Keratinocyte (primary cell): ENCODE results near the gene NMNAT2. TPM values are rescaled to one million over a fixed set of nuclear protein-coding genes. Genes with fewer than 3 reads are reported as not detected.
"Not testable (repeated sequence)": the region's sequence is repeated elsewhere in the genome, so short reads cannot be mapped to it uniquely, and the experiment has no call there.

Experiments
- DNase-seq: peaks from one replicate; pipeline ENCODE4 v3.0.0-alpha.2; 2011; ENCODE audit warnings: low read depth, missing footprints, low spot score
- FAIRE-seq: peaks from 2 replicates; lab custom pipeline; 2011; peaks lifted over from hg19 to GRCh38; lab: Jason Lieb, UNC
- H2AFZ ChIP-seq: 2 replicates; pipeline ENCODE4 v1.6.0; 2012; ENCODE audit warnings: low read length, control low read depth, inconsistent platforms; ENCODE audit not compliant: control insufficient read depth
- H3K27ac ChIP-seq: 2 replicates; pipeline ENCODE4 v1.5.1; 2011; ENCODE audit warnings: low read length; ENCODE audit not compliant: control insufficient read depth, insufficient read depth
- H3K27me3 ChIP-seq: 3 replicates; pipeline ENCODE4 v1.6.0; 2011; ENCODE audit warnings: low read length; ENCODE audit not compliant: control insufficient read depth, insufficient read depth; ENCODE audit errors: extremely low read depth
- H3K36me3 ChIP-seq, 2 experiments: 2 replicates in 1 of 2; 3 replicates in 1 of 2; pipeline ENCODE4 v1.5.1; 2011; ENCODE audit warnings: low read length in 2 of 2, mild to moderate bottlenecking in 1 of 2; ENCODE audit not compliant: control insufficient read depth in 2 of 2, insufficient read depth in 2 of 2; ENCODE audit errors: extremely low read depth in 1 of 2
- H3K4me1 ChIP-seq: 3 replicates; pipeline ENCODE4 v1.5.1; 2011; ENCODE audit warnings: low read length; ENCODE audit not compliant: control insufficient read depth, insufficient read depth; ENCODE audit errors: extremely low read depth
- H3K4me2 ChIP-seq: 3 replicates; pipeline ENCODE4 v1.6.0; 2011; ENCODE audit warnings: low read depth, low read length; ENCODE audit not compliant: control insufficient read depth, insufficient read depth; ENCODE audit errors: extremely low read depth
- H3K4me3 ChIP-seq, 3 experiments: fragments of 200-600 bp in 1 of 3; sonication (generic) in 1 of 3; 2 replicates in 2 of 3; 3 replicates in 1 of 3; pipeline ENCODE4 v1.5.1; 2011 to 2016; ENCODE audit warnings: low read length in 3 of 3, mild to moderate bottlenecking in 3 of 3, control low read depth in 2 of 3, inconsistent platforms in 1 of 3, low read depth in 1 of 3, mixed read lengths in 1 of 3, mixed run types in 1 of 3, moderate library complexity in 1 of 3; ENCODE audit not compliant: control insufficient read depth in 2 of 3, insufficient read depth in 2 of 3; ENCODE audit errors: extremely low read depth in 1 of 3
- H3K79me2 ChIP-seq: 2 replicates; pipeline ENCODE4 v1.6.0; 2012; ENCODE audit warnings: low read length; ENCODE audit not compliant: control insufficient read depth, insufficient read depth
- H3K9ac ChIP-seq: 3 replicates; pipeline ENCODE4 v1.6.0; 2011; ENCODE audit warnings: low read length; ENCODE audit not compliant: control insufficient read depth, insufficient read depth; ENCODE audit errors: extremely low read depth
- H3K9me1 ChIP-seq: 3 replicates; pipeline ENCODE4 v1.6.0; 2011; ENCODE audit warnings: low read length; ENCODE audit not compliant: control insufficient read depth, insufficient read depth; ENCODE audit errors: extremely low read depth
- H3K9me3 ChIP-seq: 2 replicates; pipeline ENCODE4 v1.5.1; 2012; ENCODE audit warnings: low read depth, low read length; ENCODE audit not compliant: control insufficient read depth
- H4K20me1 ChIP-seq: 3 replicates; pipeline ENCODE4 v1.6.0; 2011; ENCODE audit warnings: low read length; ENCODE audit not compliant: control insufficient read depth, insufficient read depth; ENCODE audit errors: extremely low read depth
- EZH2 ChIP-seq: IDR thresholded peaks from one replicate; pipeline ENCODE4 v1.6.1; 2012; ENCODE audit warnings: inconsistent platforms, mild to moderate bottlenecking, low read length, moderate library complexity
- dilution Hi-C: fragments of 300-500 bp; cut with MboI; formaldehyde crosslinking; loops from one replicate; pipeline ENCODE4 v1.7.0; 2020; ENCODE audit warnings: low sequenced_read_pairs; ENCODE audit not compliant: extremely low pct_ligation_motif_present
- polyA plus RNA-seq, 5 experiments: library from polyadenylated mRNA; depleted of rRNA in 3 of 5; stranded (reverse) in 3 of 5; stranded (forward) in 1 of 5; unstranded in 1 of 5; fragments of >200 nt; gene quantifications; 1 replicate in 1 of 5; 2 replicates in 3 of 5; 3 replicates in 1 of 5; pipeline versions ENCODE4 v1.2.1 to v1.2.3, GENCODE V29; 2011 to 2012; ENCODE audit warnings: missing spikeins in 2 of 5, low read depth in 1 of 5, low replicate concordance in 1 of 5
- TF ChIP-seq, protein P1 (sequence below), 3 experiments: IDR thresholded peaks in 1 of 3; conservative IDR thresholded peaks in 1 of 3; optimal IDR thresholded peaks in 1 of 3; 2 replicates in 2 of 3; 3 replicates in 1 of 3; pipeline versions ENCODE3 to v1.5.1; 2011; ENCODE audit warnings: low read length in 3 of 3, mild to moderate bottlenecking in 3 of 3, moderate library complexity in 2 of 3, control low read depth in 1 of 3, inconsistent platforms in 1 of 3; ENCODE audit not compliant: insufficient read depth in 2 of 3; ENCODE audit errors: extremely low read depth in 1 of 3

The NMNAT2 gene
- polyA plus RNA-seq, 1 donor (not counting 4 experiments of a cell fraction or from before 2014, with no cell fraction given) = 0.72 TPM

DNA sequence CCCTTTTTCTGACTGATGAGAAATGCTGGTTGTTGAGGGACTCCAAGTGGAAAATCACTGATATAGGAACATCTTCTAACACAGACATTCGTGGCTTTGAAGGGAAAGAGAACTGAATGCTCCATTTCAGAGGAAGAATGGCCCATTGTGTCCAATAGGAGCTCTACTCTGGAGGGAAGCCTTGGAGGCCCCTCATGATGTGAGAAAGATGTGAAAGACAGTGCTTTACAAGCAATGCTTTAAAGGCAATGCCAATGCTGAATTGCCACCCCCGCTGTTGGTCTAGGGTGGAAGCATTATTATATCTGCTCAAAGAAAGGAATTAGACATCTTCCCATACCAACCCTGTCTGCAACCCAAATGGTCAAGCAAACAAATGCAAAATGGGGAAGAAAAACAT is 13.7 kb downstream of the NMNAT2 start:
- no peak for DNase-seq
- no peaks in the 10 kb centered on the region for H3K9me1 ChIP-seq
- no peaks in the 10 kb centered on the region for H3K27me3 ChIP-seq
- no peak for FAIRE-seq
- no peaks in the 10 kb centered on the region for H3K9me3 ChIP-seq
- no peak overlapping the region for H3K4me2 ChIP-seq
- H4K20me1 ChIP-seq = no peaks in the 10 kb centered on the region
- TF ChIP-seq, protein P1, sequence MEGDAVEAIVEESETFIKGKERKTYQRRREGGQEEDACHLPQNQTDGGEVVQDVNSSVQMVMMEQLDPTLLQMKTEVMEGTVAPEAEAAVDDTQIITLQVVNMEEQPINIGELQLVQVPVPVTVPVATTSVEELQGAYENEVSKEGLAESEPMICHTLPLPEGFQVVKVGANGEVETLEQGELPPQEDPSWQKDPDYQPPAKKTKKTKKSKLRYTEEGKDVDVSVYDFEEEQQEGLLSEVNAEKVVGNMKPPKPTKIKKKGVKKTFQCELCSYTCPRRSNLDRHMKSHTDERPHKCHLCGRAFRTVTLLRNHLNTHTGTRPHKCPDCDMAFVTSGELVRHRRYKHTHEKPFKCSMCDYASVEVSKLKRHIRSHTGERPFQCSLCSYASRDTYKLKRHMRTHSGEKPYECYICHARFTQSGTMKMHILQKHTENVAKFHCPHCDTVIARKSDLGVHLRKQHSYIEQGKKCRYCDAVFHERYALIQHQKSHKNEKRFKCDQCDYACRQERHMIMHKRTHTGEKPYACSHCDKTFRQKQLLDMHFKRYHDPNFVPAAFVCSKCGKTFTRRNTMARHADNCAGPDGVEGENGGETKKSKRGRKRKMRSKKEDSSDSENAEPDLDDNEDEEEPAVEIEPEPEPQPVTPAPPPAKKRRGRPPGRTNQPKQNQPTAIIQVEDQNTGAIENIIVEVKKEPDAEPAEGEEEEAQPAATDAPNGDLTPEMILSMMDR (optimal IDR thresholded peaks at IDR 0.05 in 1 of 3, IDR thresholded peaks at IDR 0.05 in 1 of 3, conservative IDR thresholded peaks at IDR 0.05 in 1 of 3; ENCODE audit: extremely low read depth in 1 of 3, insufficient read depth in 2 of 3, low read length in 3 of 3) = no peak
- TF ChIP-seq EZH2 = no peak
- dilution Hi-C loops = no loop called here
- no peaks in the 10 kb centered on the region for H3K79me2 ChIP-seq
- no peak overlapping the region for H3K4me3 ChIP-seq
- no peak overlapping the region for H3K27ac ChIP-seq
- no peaks in the 10 kb centered on the region for H3K36me3 ChIP-seq
- no peaks in the 10 kb centered on the region for H3K4me1 ChIP-seq
- no peak overlapping the region for H2AFZ ChIP-seq
- no peak overlapping the region for H3K9ac ChIP-seq

DNA sequence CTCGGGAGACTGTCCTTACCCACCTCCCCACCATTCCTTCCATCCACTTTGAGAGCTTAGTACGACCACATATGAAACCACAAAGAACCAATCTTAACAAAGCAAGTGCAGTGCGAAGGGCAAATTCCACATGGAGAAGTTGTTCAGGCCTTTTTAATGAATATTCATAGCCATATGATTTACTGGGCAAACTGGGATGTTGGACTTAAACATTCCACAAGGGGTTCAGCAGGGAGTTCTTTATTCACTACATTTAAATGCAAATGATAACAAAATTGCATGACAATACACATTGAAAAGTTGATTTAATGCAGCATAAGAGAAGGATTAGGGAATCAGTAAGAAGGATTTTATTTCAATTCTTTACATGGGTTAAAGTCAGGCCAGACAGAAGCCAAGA is 14.7 kb downstream of the NMNAT2 start:
- Histone ChIP-seq H4K20me1 (no peaks in the 10 kb centered on the region), H3K9me3 (no peaks in the 10 kb centered on the region), H3K4me2 (no peak overlapping the region), H3K4me3 (no peak overlapping the region), H3K27ac (no peak overlapping the region), H3K79me2 (no peaks in the 10 kb centered on the region), H2AFZ (no peak overlapping the region), H3K4me1 (no peaks in the 10 kb centered on the region), H3K36me3 (no peaks in the 10 kb centered on the region), H3K27me3 (no peaks in the 10 kb centered on the region), H3K9ac (no peak overlapping the region), H3K9me1 (no peaks in the 10 kb centered on the region)
- dilution Hi-C loops = no loop called here
- no peak for DNase-seq
- FAIRE-seq = no peak
- TF ChIP-seq EZH2 = no peak
- TF ChIP-seq, protein P1 (optimal IDR thresholded peaks at IDR 0.05 in 1 of 3, IDR thresholded peaks at IDR 0.05 in 1 of 3, conservative IDR thresholded peaks at IDR 0.05 in 1 of 3; ENCODE audit: extremely low read depth in 1 of 3, insufficient read depth in 2 of 3, low read length in 3 of 3) = no peak

DNA sequence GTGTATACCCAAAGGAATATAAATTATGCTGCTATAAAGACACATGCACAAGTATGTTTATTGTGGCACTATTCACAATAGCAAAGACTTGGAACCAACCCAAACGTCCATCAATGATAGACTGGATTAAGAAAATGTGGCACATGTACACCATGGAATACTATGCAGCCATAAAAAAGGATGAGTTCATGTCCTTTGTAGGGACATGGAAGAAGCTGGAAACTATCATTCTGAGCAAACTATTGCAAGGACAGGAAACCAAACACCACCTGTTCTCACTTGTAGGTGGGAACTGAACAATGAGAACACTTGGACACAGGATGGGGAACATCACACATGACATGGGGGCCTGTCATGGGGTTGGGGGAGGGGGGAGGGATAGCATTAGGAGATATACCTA is 16.6 kb downstream of the NMNAT2 start:
- H3K4me3 ChIP-seq, H3K4me1 ChIP-seq, dilution Hi-C loops, H3K36me3 ChIP-seq, H3K27me3 ChIP-seq, DNase-seq, H3K79me2 ChIP-seq, H3K9me3 ChIP-seq, H3K4me2 ChIP-seq, H2AFZ ChIP-seq, FAIRE-seq, H3K27ac ChIP-seq, H3K9ac ChIP-seq, H4K20me1 ChIP-seq, H3K9me1 ChIP-seq: not testable (repeated sequence)
